Dendritic cell treated with granulocyte-macrophage colony-stimulating factor and Interleukin-4, amounts not matched to agents 40 ng/mL and 50 ng/mL, for 4 days (primary cell): ENCODE data around the gene VIM.
A peak's percentile ranks its signal among the peaks of the same experiment; 100 is the strongest.

Experiments used
- H3K27ac Mint-ChIP-seq: one replicate; pipeline ENCODE4 v1.8.0; 2022; ENCODE audit warnings: mild to moderate bottlenecking, mixed read lengths
- H3K27me3 Mint-ChIP-seq: one replicate; pipeline ENCODE4 v1.8.0; 2022; ENCODE audit warnings: mild to moderate bottlenecking, mixed read lengths
- H3K36me3 Mint-ChIP-seq: one replicate; pipeline ENCODE4 v1.8.0; 2022; ENCODE audit warnings: low read depth, mixed read lengths
- H3K4me1 Mint-ChIP-seq: one replicate; pipeline ENCODE4 v1.8.0; 2022; ENCODE audit warnings: low read depth, mixed read lengths
- H3K4me3 Mint-ChIP-seq: one replicate; pipeline ENCODE4 v1.8.0; 2022; ENCODE audit warnings: mild to moderate bottlenecking, moderate library complexity, mixed read lengths
- H3K9me3 Mint-ChIP-seq: one replicate; pipeline ENCODE4 v1.8.0; 2022; ENCODE audit warnings: mixed read lengths
- intact Hi-C: fragments of 100-400 bp; cut with micrococcal nuclease; formaldehyde crosslinking; loops from one replicate; pipeline ENCODE4 v1.15.0; 2022

Gene VIM

DNA sequence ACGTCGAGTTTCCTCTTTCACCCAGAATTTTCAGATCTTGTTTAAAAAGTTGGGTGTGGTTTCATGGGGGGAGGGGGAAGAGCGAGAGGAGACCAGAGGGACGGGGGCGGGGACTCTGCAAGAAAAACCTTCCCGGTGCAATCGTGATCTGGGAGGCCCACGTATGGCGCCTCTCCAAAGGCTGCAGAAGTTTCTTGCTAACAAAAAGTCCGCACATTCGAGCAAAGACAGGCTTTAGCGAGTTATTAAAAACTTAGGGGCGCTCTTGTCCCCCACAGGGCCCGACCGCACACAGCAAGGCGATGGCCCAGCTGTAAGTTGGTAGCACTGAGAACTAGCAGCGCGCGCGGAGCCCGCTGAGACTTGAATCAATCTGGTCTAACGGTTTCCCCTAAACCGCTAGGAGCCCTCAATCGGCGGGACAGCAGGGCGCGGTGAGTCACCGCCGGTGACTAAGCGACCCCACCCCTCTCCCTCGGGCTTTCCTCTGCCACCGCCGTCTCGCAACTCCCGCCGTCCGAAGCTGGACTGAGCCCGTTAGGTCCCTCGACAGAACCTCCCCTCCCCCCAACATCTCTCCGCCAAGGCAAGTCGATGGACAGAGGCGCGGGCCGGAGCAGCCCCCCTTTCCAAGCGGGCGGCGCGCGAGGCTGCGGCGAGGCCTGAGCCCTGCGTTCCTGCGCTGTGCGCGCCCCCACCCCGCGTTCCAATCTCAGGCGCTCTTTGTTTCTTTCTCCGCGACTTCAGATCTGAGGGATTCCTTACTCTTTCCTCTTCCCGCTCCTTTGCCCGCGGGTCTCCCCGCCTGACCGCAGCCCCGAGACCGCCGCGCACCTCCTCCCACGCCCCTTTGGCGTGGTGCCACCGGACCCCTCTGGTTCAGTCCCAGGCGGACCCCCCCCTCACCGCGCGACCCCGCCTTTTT lies at the start of gene VIM:
TSS of gene VIM (plus strand) at position 151 of the 925 bp plus-strand sequence. CDS start 1,182 bp downstream, outside the sequence.
- H3K36me3 Mint-ChIP-seq, result peaks cover 56% of the 10 kb centered on the region
- intact Hi-C loops, result loop anchor here (1.0 to 10.0 kb wide), 4 partner anchors 12 to 204 kb away; partner anchors contain the start of gene TRDMT1
- no peaks in the 10 kb centered on the region for H3K9me3 Mint-ChIP-seq
- peak within 1 kb of the TSS; percentile 100 for H3K27ac Mint-ChIP-seq
- peaks cover 43% of the 10 kb centered on the region for H3K4me1 Mint-ChIP-seq
- no peaks in the 10 kb centered on the region for H3K27me3 Mint-ChIP-seq
- peak within 1 kb of the TSS; percentile 93 for H3K4me3 Mint-ChIP-seq

DNA sequence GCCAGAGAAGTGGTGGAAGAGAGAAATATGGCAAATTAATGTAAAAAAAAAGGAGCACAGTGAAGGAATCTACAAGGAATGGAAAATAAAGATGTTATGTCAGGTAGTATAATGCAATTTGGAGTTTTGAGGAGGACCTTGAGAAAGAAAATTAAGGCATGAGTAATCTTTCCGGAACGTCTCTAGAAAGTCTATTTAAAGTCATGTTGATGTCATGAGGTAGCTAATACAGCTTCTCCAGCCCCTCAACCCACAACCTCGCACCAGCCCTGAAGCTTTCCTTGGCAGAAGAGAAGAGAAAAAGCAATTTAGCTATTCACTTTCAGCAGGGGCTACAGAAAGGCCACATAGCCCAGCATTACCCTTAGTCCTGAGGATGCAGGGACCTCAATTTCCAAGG lies 49.0 kb upstream of the VIM start:
- H3K27ac Mint-ChIP-seq, result no peak overlapping the region
- no peaks in the 10 kb centered on the region for H3K27me3 Mint-ChIP-seq
- H3K4me3 Mint-ChIP-seq, result no peak overlapping the region
- H3K4me1 Mint-ChIP-seq, result peaks cover 16% of the 10 kb centered on the region
- no peaks in the 10 kb centered on the region for H3K9me3 Mint-ChIP-seq
- no peaks in the 10 kb centered on the region for H3K36me3 Mint-ChIP-seq
- intact Hi-C loops, result no loop called here

DNA sequence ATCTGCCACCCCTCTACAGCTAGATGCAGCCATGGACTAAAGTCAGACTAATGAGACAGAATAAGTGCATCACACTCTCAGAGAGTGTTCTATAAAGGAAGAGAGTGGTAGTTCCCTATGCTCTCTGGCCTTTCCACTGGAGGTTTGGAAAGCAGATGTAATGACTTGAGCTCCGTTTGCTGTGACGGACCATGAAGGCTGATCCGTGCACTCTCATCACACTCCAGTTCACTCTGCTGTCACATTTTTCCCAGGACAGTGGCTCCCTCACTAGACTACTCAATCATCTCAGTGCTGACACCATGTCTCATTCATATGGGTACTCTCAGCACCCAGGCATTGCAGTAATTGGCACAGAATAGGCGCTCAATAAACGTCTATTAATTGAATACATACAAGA lies 46.9 kb upstream of the VIM start:
- no peaks in the 10 kb centered on the region for H3K36me3 Mint-ChIP-seq
- no peaks in the 10 kb centered on the region for H3K9me3 Mint-ChIP-seq
- peaks cover 10% of the 10 kb centered on the region for H3K4me1 Mint-ChIP-seq
- no peak overlapping the region for H3K27ac Mint-ChIP-seq
- no peak overlapping the region for H3K4me3 Mint-ChIP-seq
- H3K27me3 Mint-ChIP-seq, result no peaks in the 10 kb centered on the region
- intact Hi-C loops, result no loop called here

DNA sequence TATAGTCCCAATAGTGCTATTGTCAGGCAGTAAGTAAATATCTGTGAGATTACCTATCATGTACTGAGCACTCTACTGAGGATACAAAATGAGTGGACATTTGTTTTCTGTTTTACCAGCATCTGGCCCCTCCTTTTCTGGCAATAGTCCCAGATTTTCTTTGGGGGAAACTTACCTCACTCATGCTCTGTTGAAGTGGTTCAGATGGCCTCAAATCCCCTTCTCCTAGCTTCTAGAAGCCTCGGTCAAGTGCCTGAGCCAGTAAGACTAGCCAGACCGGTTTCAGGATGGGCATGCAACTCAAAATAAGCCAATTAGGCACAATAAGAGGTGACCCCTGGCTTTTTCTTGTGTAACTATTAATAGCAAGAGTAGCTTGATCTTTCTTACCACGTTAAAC lies 46.3 kb upstream of the VIM start:
- H3K36me3 Mint-ChIP-seq, result no peaks in the 10 kb centered on the region
- H3K4me1 Mint-ChIP-seq, result peaks cover 10% of the 10 kb centered on the region
- no peaks in the 10 kb centered on the region for H3K27me3 Mint-ChIP-seq
- intact Hi-C loops, result no loop called here
- H3K27ac Mint-ChIP-seq, result no peak overlapping the region
- H3K4me3 Mint-ChIP-seq, result no peak overlapping the region
- no peaks in the 10 kb centered on the region for H3K9me3 Mint-ChIP-seq

DNA sequence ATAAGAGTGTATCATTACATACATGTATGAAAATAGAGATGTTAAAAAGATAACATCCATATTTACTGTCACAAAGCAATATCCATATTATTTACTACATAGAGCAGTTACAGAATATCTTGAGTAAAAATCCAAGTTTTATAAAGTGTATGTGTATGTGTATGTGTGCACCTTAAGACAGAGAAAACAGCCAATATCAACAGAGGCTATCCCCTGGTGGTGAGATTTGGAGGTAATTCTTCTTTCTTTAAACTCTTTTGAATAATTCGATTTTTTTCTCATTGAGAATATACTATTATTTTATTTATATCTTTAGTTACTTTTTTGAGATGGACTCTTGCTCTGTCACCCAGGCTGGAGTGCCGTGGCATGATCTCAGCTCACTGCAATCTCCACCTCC lies 44.9 kb upstream of the VIM start:
- H3K27me3 Mint-ChIP-seq, result no peaks in the 10 kb centered on the region
- intact Hi-C loops, result no loop called here
- no peak overlapping the region for H3K4me3 Mint-ChIP-seq
- H3K4me1 Mint-ChIP-seq, result peaks cover 10% of the 10 kb centered on the region
- H3K9me3 Mint-ChIP-seq, result no peaks in the 10 kb centered on the region
- H3K27ac Mint-ChIP-seq, result no peak overlapping the region
- no peaks in the 10 kb centered on the region for H3K36me3 Mint-ChIP-seq

DNA sequence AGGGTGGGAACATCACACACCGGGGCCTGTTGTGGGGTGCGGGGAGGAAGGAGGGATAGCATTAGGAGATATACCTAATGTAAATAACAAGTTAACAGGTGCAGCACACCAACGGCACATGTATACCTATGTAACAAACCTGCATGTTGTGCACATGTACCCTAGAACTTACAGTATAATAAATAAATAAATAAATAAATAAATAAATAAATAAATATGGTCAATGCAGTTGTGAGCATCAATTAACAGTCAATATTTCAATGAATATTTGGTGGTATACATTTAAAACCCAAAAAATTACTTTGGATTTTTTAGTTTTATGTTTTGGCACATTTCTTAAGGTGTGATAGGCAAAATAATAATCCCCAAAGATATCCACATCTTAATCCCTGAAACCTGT lies 42.2 kb upstream of the VIM start:
- intact Hi-C loops, result no loop called here
- no peaks in the 10 kb centered on the region for H3K36me3 Mint-ChIP-seq
- H3K4me3 Mint-ChIP-seq, result no peak overlapping the region
- peaks cover 13% of the 10 kb centered on the region for H3K4me1 Mint-ChIP-seq
- H3K9me3 Mint-ChIP-seq, result no peaks in the 10 kb centered on the region
- no peaks in the 10 kb centered on the region for H3K27me3 Mint-ChIP-seq
- H3K27ac Mint-ChIP-seq, result no peak overlapping the region

DNA sequence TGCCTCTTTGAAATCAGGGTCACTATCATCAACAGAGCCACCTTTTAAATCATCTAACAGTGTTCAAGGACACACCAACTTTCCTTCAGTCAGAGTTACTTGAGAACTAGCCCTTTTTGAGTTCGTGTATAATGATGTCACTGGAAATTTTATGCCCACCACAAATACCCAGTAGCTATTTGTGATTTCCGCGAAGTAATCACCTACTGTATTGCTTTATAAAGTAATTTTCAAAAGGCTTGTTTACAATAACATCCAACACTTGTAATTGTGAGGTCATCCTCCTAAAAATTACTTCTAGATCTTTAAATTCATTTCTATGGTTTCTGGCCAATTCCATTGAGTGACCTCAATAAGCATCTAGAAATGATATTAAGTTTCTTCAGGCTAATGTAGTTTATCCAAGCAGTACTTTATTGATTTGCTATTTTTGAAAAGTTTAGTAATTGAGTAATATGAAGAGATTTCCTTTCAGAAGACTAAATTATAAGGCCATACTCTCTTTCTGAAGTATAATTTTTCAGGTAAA lies 39.3 kb upstream of the VIM start:
- intact Hi-C loops, result no loop called here
- no peak overlapping the region for H3K27ac Mint-ChIP-seq
- no peaks in the 10 kb centered on the region for H3K36me3 Mint-ChIP-seq
- peaks cover 11% of the 10 kb centered on the region for H3K4me1 Mint-ChIP-seq
- no peaks in the 10 kb centered on the region for H3K27me3 Mint-ChIP-seq
- H3K9me3 Mint-ChIP-seq, result no peaks in the 10 kb centered on the region
- H3K4me3 Mint-ChIP-seq, result no peak overlapping the region

DNA sequence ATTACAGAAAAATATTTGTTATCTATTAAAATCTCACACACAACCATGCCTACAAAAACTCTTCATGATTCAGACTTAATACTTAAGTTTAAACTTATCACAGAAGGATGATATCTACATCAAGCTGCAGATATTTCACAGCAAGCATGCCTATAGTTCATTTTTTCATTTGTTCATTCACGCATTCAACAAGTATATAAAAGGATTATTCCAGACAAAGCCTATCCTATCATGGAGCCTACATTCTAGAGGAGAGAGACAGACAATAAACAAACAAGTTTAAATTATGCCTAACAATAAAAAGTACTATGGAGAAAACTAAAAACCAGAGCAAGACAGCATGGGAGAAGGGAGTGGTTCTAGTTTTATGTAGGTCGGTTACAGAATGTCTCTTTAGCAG lies 37.4 kb upstream of the VIM start:
- Mint-ChIP-seq H3K27ac (no peak overlapping the region), H3K36me3 (no peaks in the 10 kb centered on the region), H3K9me3 (no peaks in the 10 kb centered on the region), H3K4me3 (no peak overlapping the region), H3K4me1 (peaks cover 6% of the 10 kb centered on the region), H3K27me3 (no peaks in the 10 kb centered on the region)
- intact Hi-C loops, result no loop called here

DNA sequence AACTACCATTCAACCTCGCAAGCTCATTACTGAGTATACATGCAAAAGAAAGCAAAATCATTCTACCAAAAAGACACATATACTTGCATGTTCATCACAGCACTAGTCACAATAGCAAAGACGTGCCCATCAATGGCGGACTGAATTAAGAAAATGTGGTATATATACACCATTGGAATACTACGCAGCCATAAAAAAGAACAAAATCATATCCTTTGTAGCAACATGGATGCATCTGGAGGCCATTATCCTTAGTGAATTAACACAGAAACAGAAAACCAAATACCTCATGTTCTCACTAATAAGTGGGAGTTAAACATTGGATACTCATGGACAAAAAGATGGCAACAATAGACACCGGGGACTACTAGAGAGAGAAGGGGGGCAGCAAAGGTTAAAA lies 33.0 kb upstream of the VIM start:
- no peak overlapping the region for H3K4me3 Mint-ChIP-seq
- peaks cover 18% of the 10 kb centered on the region for H3K4me1 Mint-ChIP-seq
- H3K27ac Mint-ChIP-seq, result no peak overlapping the region
- intact Hi-C loops, result no loop called here
- no peaks in the 10 kb centered on the region for H3K36me3 Mint-ChIP-seq
- no peaks in the 10 kb centered on the region for H3K27me3 Mint-ChIP-seq
- no peaks in the 10 kb centered on the region for H3K9me3 Mint-ChIP-seq

DNA sequence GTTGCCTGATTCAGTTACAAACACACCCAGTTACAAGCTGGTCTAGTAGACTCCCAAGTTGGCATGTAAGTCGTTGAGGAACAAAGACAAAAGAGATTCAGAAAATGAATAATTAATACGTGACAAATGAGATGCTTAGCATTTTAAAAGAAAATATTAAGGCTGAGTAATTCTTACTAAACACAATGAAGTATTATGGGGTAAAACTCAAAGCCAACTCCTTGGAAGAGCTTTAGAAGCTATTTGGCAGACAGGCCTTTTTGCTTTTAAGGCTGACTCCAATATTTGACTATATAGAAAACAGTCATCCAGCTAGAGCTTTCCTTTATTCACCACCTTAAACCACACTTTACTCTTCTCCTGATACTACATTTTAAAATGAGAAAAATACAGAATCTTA lies 32.0 kb upstream of the VIM start:
- Mint-ChIP-seq H3K27ac (no peak overlapping the region), H3K4me1 (peaks cover 18% of the 10 kb centered on the region), H3K27me3 (no peaks in the 10 kb centered on the region), H3K4me3 (no peak overlapping the region), H3K9me3 (no peaks in the 10 kb centered on the region), H3K36me3 (peaks cover 4% of the 10 kb centered on the region)
- intact Hi-C loops, result no loop called here

DNA sequence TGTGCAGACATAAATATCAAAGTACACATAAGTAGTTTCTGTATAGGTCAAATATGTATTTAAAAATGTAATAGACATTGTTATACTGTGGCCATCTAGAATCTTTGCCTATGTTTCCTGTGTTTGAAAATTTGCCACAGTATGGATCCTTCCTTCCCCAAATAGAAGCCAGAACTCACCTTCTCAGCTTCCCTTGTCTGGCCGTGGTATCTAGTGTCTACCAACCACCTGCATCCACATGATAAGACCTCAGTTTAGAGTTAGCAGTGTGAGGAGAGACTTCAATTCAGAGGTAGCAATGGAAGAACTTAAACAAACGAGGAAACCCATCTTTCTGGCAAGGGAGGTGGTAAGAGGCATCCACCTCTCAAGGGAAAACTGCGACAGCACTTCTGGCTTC lies 31.5 kb upstream of the VIM start:
- Mint-ChIP-seq H3K4me1 (peaks cover 22% of the 10 kb centered on the region), H3K36me3 (peaks cover 9% of the 10 kb centered on the region), H3K27ac (no peak overlapping the region), H3K9me3 (no peaks in the 10 kb centered on the region), H3K4me3 (no peak overlapping the region), H3K27me3 (no peaks in the 10 kb centered on the region)
- intact Hi-C loops, result no loop called here

DNA sequence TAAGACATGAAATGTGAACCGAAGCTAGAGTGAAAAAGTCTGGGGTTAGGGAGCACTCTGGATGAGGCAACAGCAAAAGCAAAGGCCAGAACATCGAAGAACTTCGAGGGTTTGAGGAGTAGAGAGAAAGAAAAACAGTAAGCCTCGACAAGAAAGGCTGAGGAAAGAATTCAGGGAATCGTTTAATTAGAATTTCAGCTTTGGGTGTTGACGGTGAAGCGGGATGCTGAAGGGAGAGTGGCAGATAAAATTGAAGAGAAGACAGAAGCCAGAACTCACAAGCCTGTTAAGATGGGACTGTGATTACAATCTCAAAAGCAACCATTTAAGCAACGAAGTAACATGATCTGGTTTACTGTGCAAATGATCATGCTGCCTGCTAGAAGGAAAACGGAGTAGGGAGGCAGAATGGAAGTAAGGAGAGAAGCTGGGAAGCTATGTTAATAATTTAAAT lies 28.7 kb upstream of the VIM start:
- Mint-ChIP-seq H3K27ac (peak overlapping the region; percentile 99), H3K36me3 (peaks cover 11% of the 10 kb centered on the region), H3K27me3 (no peaks in the 10 kb centered on the region), H3K9me3 (no peaks in the 10 kb centered on the region), H3K4me3 (no peak overlapping the region), H3K4me1 (peaks cover 48% of the 10 kb centered on the region)
- intact Hi-C loops, result no loop called here

DNA sequence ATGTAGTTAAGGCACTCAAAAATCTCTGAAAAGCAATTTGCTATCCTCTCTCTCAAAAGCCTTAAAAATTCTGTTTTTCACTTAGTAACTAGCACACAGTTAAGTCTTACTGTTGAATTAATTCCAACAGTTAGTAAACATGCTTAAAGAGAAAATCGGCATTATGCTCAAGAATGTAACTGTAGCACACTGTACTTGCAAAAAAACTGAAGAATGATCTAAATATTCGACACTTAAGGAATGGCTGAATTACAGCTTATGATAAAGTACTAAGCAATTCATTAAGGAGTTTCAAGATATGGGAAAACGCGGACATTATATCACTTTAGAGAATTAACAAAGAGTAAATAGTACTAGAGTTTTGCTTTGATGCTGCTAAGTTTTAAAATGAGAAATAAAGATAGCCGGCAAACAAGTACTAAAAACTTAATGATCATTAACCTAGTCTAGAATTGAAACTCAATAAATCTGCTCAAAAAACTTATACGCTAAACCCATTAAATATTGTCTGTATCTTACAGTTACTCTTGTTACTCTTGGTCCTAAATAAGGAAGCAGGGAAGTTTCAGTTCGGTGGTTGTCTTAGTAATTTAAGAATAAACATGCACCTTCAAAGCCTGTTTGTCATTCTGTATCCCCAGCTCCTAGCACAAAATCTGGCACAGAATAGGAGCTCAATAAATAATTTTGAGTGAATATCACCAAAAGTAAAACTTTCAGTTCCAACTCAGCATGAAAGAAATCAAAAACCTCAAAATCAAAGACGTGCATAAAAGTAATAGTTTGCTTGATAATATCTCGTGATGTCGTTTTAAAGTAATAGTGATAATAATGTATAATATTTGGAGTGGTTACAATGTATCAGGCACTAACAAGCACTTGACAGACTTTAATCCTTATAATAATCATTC lies 27.8 kb upstream of the VIM start:
- Mint-ChIP-seq H3K9me3 (no peaks in the 10 kb centered on the region), H3K27ac (peak overlapping the region; percentile 99), H3K4me1 (peaks cover 52% of the 10 kb centered on the region), H3K36me3 (peaks cover 11% of the 10 kb centered on the region), H3K4me3 (peak overlapping the region; percentile 96), H3K27me3 (no peaks in the 10 kb centered on the region)
- intact Hi-C loops, result loop anchor here (5.0 kb wide), 1 partner anchor 73 kb away; the partner anchor contains the start of gene CUBN
